Neuronal stem cell (in vitro differentiated cells): Measurements from ENCODE around the gene RASA2.

Source experiments
- DNase-seq: peaks from one replicate; pipeline ENCODE4 v3.0.0-alpha.2; 2013; ENCODE audit warnings: low spot score
- H2AFZ ChIP-seq: one replicate; pipeline ENCODE4 v1.6.1; 2013; ENCODE audit warnings: mild to moderate bottlenecking, low read length, inconsistent platforms
- H2AK5ac ChIP-seq: 2 replicates; pipeline ENCODE4 v1.6.1; 2013; ENCODE audit warnings: low read depth, mild to moderate bottlenecking, inconsistent platforms, low read length, moderate library complexity, mixed read lengths
- H2BK120ac ChIP-seq: 2 replicates; pipeline ENCODE4 v1.6.1; 2013; ENCODE audit warnings: low read depth, mild to moderate bottlenecking, inconsistent platforms, low read length, moderate library complexity, mixed read lengths
- H2BK12ac ChIP-seq: one replicate; pipeline ENCODE4 v1.6.1; 2013; ENCODE audit warnings: low read length, inconsistent platforms
- H2BK15ac ChIP-seq: 2 replicates; pipeline ENCODE4 v1.6.1; 2013; ENCODE audit warnings: mild to moderate bottlenecking, low read length, inconsistent platforms, mixed read lengths
- H2BK5ac ChIP-seq: one replicate; pipeline ENCODE4 v1.6.1; 2013; ENCODE audit warnings: inconsistent platforms, mild to moderate bottlenecking, low read length, moderate library complexity
- H3K14ac ChIP-seq: one replicate; pipeline ENCODE4 v1.6.1; 2013; ENCODE audit warnings: low read length, inconsistent platforms
- H3K18ac ChIP-seq: 2 replicates; pipeline ENCODE4 v1.6.1; 2013; ENCODE audit warnings: low read length, inconsistent platforms
- H3K23ac ChIP-seq: 2 replicates; pipeline ENCODE4 v1.6.1; 2013; ENCODE audit warnings: low read depth, mild to moderate bottlenecking, mixed read lengths, low read length, inconsistent platforms; ENCODE audit not compliant: poor library complexity
- H3K27ac ChIP-seq: replicated peaks from 3 replicates; pipeline ENCODE4 v1.5.1; 2013; ENCODE audit warnings: low read length, inconsistent platforms
- H3K27me3 ChIP-seq, 3 experiments: 2 replicates each; pipeline ENCODE4 v1.6.1; 2013; ENCODE audit warnings: low read length in 3 of 3, mild to moderate bottlenecking in 2 of 3, inconsistent platforms in 1 of 3, low read depth in 1 of 3, mixed read lengths in 1 of 3, moderate library complexity in 1 of 3; ENCODE audit not compliant: control insufficient read depth in 3 of 3, insufficient read depth in 3 of 3
- H3K36me3 ChIP-seq, 2 donors: replicated peaks in 1 of 2; 2 replicates each; pipeline ENCODE4 v1.6.1; 2013; ENCODE audit warnings: low read length in 2 of 2; ENCODE audit not compliant: control insufficient read depth in 2 of 2, insufficient read depth in 2 of 2
- H3K4ac ChIP-seq: 2 replicates; pipeline ENCODE4 v1.6.1; 2013; ENCODE audit warnings: inconsistent platforms, mild to moderate bottlenecking, low read length, moderate library complexity
- H3K4me1 ChIP-seq, 2 donors: 1 replicate in 1 of 2; 2 replicates in 1 of 2; pipeline ENCODE4 v1.6.1; 2013; ENCODE audit warnings: low read length in 2 of 2, low read depth in 1 of 2; ENCODE audit not compliant: control insufficient read depth in 2 of 2, insufficient read depth in 1 of 2
- H3K4me2 ChIP-seq: one replicate; pipeline ENCODE4 v1.6.1; 2013; ENCODE audit warnings: mild to moderate bottlenecking, low read length, inconsistent platforms; ENCODE audit not compliant: insufficient read depth, poor library complexity, severe bottlenecking
- H3K4me3 ChIP-seq, 2 donors: 2 replicates each; pipeline ENCODE4 v1.5.1; 2013; ENCODE audit warnings: low read length in 2 of 2, mild to moderate bottlenecking in 2 of 2, inconsistent platforms in 1 of 2, moderate library complexity in 1 of 2
- H3K79me1 ChIP-seq: one replicate; pipeline ENCODE4 v1.6.1; 2013; ENCODE audit warnings: low read depth, mild to moderate bottlenecking, inconsistent platforms, low read length, moderate library complexity
- H3K9ac ChIP-seq: one replicate; pipeline ENCODE4 v1.6.1; 2013; ENCODE audit warnings: mild to moderate bottlenecking, low read depth, low read length, inconsistent platforms; ENCODE audit not compliant: poor library complexity
- H3K9me3 ChIP-seq, 2 donors: replicated peaks in 1 of 2; 2 replicates each; pipeline versions ENCODE3 to v1.6.1; 2013; ENCODE audit warnings: low read length in 2 of 2, mild to moderate bottlenecking in 2 of 2, inconsistent platforms in 1 of 2, low read depth in 1 of 2, mixed read lengths in 1 of 2, moderate library complexity in 1 of 2; ENCODE audit not compliant: control insufficient read depth in 2 of 2, insufficient read depth in 1 of 2
- H4K8ac ChIP-seq: one replicate; pipeline ENCODE4 v1.6.1; 2013; ENCODE audit warnings: low read depth, mild to moderate bottlenecking, inconsistent platforms, low read length, moderate library complexity
- H4K91ac ChIP-seq: one replicate; pipeline ENCODE4 v1.6.1; 2013; ENCODE audit warnings: low read length, low read depth, mild to moderate bottlenecking, inconsistent platforms; ENCODE audit not compliant: poor library complexity
- WGBS, 2 donors: extraction: QIAGEN DNeasy Blood & Tissue Kit; methylation state at CpG; one replicate each; pipeline ENCODE4 v1.1.7; 2013; ENCODE audit warnings: missing lambda C conversion rate in 2 of 2, mixed read lengths in 1 of 2; ENCODE audit not compliant: insufficient read length in 2 of 2, insufficient replicate concordance in 1 of 2; ENCODE audit errors: extremely low coverage in 2 of 2; 5-methylcytosine and 5-hydroxymethylcytosine counted together

Gene RASA2

DNA sequence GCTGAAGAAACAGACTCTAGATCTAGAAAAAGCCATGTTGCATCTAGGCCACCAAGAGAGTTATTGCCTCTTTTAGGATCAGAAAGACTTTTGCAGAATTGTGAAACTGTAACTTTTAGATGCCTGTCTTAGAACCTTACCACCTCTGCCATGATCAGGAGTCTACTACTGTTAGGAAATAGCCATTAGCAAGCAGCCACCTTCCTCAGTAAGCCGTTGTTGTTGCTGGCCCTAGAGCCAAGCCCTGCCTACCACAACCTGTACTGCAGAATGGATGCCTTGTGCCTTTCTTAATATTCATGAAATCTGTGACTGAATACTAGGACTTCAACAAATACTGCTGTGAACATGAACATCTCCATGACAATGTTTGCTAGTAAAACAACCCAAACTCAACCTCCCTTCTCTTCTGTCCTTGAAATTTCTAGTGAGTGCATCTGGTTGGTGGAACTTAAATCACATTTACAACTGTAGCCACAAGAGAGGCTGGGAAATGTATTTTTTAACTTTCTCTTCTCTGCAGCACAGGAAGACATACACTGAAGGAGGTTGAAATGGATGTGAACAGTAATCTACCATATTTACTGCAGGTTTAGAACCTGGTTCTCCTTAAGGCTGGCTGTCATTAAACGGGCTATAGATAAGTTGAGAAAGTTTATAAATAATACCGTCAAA lies 20.7 kb downstream of the RASA2 start:
- Histone ChIP-seq H3K4me2 (no peak overlapping the region), H3K79me1 (no peaks in the 10 kb centered on the region), H3K14ac (no peak overlapping the region), H3K9me3 (no peaks in the 10 kb centered on the region), H3K4ac (no peak overlapping the region), H4K8ac (no peak overlapping the region), H3K18ac (no peak overlapping the region), H4K91ac (no peak overlapping the region), H2AK5ac (no peak overlapping the region), H3K4me1 (no peaks in the 10 kb centered on the region), H3K36me3 (peaks cover 0 to 8% of the 10 kb centered on the region in 2 donors), H2BK120ac (no peak overlapping the region), H3K4me3 (no peak overlapping the region), H2BK15ac (no peak overlapping the region), H3K27ac (no peak overlapping the region), H2BK5ac (no peak overlapping the region), H2BK12ac (no peak overlapping the region), H3K27me3 (no peaks in the 10 kb centered on the region), H3K23ac (no peak overlapping the region), H2AFZ (no peak overlapping the region), H3K9ac (no peak overlapping the region)
- no peak for DNase-seq
- no CpG with 5 or more reads among the region's 3 CpGs for WGBS, 2 donors

DNA sequence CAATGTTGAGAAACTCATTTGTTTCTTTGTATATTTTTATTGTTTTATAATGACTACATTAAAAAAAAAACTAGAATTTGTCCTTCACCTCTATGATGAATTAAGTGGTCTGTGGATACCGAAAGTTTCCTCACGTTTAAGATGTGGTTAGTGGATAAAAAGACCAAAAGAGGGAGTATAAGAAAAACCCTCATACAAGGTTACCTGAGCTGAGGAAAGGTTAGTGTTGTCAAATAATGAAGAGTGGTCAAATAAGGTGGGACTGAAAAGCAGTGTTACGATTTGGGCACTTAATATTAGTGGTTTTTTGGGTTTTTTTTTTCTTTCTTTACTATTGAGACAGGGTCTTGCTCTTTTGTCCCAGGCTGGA lies 21.2 kb downstream of the RASA2 start:
- H3K4me3 ChIP-seq = no peak overlapping the region
- DNase-seq = no peak

DNA sequence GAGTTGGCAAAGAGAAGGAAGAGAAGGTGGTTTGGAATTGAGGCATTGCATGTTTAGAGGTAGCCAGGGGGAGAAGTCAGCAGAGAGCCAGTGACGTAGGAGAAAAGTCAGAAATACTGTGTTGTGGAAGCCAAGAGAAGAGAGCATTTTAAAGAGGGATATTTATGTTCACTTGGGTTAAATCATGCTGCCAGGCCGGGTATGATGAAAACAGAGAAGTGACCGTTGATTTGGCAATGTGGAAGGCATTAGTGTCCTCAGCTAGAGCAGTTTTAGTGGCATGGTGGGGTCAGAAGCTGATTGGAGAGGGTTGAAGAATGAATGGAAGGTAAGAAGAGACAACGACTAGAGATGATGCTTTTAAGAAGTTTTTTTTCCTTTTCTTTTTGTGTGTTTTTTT lies 24.5 kb downstream of the RASA2 start:
- no peak overlapping the region for H3K27ac ChIP-seq
- H3K79me1 ChIP-seq = no peaks in the 10 kb centered on the region
- H3K4ac ChIP-seq = no peak overlapping the region
- peaks cover 0 to 39% of the 10 kb centered on the region in 2 donors for H3K36me3 ChIP-seq
- H2BK5ac ChIP-seq = no peak overlapping the region
- H2AK5ac ChIP-seq = no peak overlapping the region
- no peak overlapping the region for H4K8ac ChIP-seq
- no peak for DNase-seq
- H2AFZ ChIP-seq = no peak overlapping the region
- no peaks in the 10 kb centered on the region for H3K27me3 ChIP-seq
- H3K4me1 ChIP-seq = no peaks in the 10 kb centered on the region
- no peak overlapping the region for H4K91ac ChIP-seq
- no peak overlapping the region for H2BK120ac ChIP-seq
- no CpG with 5 or more reads among the region's 4 CpGs for WGBS, 2 donors
- no peak overlapping the region for H3K4me2 ChIP-seq
- no peak overlapping the region for H2BK15ac ChIP-seq
- H3K18ac ChIP-seq = no peak overlapping the region
- H3K14ac ChIP-seq = no peak overlapping the region
- no peak overlapping the region for H3K9ac ChIP-seq
- H3K9me3 ChIP-seq = no peaks in the 10 kb centered on the region
- H3K23ac ChIP-seq = no peak overlapping the region
- no peak overlapping the region for H2BK12ac ChIP-seq
- H3K4me3 ChIP-seq = no peak overlapping the region

More for the DNA sequence above, 21.2 kb downstream of the RASA2 start:
- H3K9me3 ChIP-seq = no peaks in the 10 kb centered on the region
- no peaks in the 10 kb centered on the region for H3K27me3 ChIP-seq
- H3K36me3 ChIP-seq = peaks cover 0 to 13% of the 10 kb centered on the region in 2 donors
- no peak overlapping the region for H2BK5ac ChIP-seq
- H3K14ac ChIP-seq = no peak overlapping the region
- H3K18ac ChIP-seq = no peak overlapping the region
- H2AK5ac ChIP-seq = no peak overlapping the region
- H3K9ac ChIP-seq = no peak overlapping the region
- no peaks in the 10 kb centered on the region for H3K4me1 ChIP-seq
- no peak overlapping the region for H3K4me2 ChIP-seq
- H2BK12ac ChIP-seq = no peak overlapping the region
- no peaks in the 10 kb centered on the region for H3K79me1 ChIP-seq
- H2BK120ac ChIP-seq = no peak overlapping the region
- H2AFZ ChIP-seq = no peak overlapping the region
- WGBS, 2 donors = no CpG with 5 or more reads among the region's 3 CpGs
- no peak overlapping the region for H3K4ac ChIP-seq
- no peak overlapping the region for H3K23ac ChIP-seq
- H4K8ac ChIP-seq = no peak overlapping the region
- no peak overlapping the region for H4K91ac ChIP-seq
- H2BK15ac ChIP-seq = no peak overlapping the region
- no peak overlapping the region for H3K27ac ChIP-seq

DNA sequence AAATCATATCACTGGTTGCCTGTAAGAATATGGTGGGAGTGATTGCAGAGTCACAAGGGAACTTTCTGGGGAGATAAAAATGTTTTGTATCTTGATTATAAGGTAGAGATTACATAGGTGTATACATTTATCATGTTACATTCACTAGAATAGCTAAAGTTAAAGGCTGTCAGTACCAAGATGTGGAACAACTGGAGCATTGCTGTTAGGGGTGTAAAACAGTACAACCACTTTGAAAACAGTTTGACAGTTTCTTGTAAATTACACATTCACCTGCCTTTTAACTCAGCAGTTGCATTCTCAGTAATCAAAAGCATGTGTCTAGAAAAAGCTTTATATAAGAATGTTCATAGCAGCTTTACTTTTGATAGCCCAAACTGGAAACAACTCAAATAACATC lies 27.6 kb downstream of the RASA2 start:
- Histone ChIP-seq H3K36me3 (peaks cover 5 to 65% of the 10 kb centered on the region in 2 donors), H3K9ac (no peak overlapping the region), H3K23ac (no peak overlapping the region), H2BK120ac (no peak overlapping the region), H3K27me3 (no peaks in the 10 kb centered on the region), H3K4me2 (no peak overlapping the region), H3K18ac (no peak overlapping the region), H3K79me1 (no peaks in the 10 kb centered on the region), H3K9me3 (peaks cover 0 to 2% of the 10 kb centered on the region in 2 donors), H2BK15ac (no peak overlapping the region), H4K91ac (no peak overlapping the region), H3K4me1 (no peaks in the 10 kb centered on the region), H3K27ac (no peak overlapping the region), H2BK5ac (no peak overlapping the region), H2AK5ac (no peak overlapping the region), H3K4me3 (no peak overlapping the region), H3K4ac (no peak overlapping the region), H2BK12ac (no peak overlapping the region), H2AFZ (no peak overlapping the region), H3K14ac (no peak overlapping the region), H4K8ac (no peak overlapping the region)
- DNase-seq = no peak
